Measurements from ENCODE around the gene EPB41L2.
"Not testable (repeated sequence)": the region's sequence is repeated elsewhere in the genome, so short reads cannot be mapped to it uniquely, and the experiment has no call there.

The EPB41L2 gene

DNA sequence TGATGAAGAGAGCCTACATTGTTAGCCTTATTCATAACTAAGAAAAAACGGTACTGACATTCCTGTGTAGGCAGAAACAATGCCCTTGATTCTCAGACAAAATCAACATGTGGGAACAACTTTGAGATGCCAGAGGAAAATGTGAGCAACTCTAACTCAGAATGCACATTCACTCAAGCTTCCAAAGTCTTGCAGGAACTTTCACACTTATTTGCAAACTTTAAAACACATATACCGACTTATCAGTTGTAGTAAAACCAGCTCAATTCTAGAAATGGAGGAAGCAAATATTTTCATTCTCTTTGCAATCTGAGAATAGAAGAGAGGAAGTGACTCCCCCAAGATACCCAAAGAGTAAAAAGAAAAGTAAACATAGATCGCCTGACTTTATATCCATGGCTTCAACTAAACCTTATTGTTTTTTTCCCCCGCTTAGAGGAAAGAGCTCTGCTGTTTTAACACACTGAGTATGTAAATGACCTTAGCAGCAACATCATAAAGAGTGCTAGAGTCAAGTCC lies 117.6 kb downstream of the EPB41L2 start:
- H3K27ac Mint-ChIP-seq = no peak overlapping the region
- H3K4me3 Mint-ChIP-seq = no peak overlapping the region

GRCh38 chr6:130944486-130944885 lies 118.6 kb downstream of the EPB41L2 start:
- no peak for ATAC-seq
- Mint-ChIP-seq H3K27ac (no peak overlapping the region), H3K4me1 (peaks cover 14% of the 10 kb centered on the region), H3K4me3 (no peak overlapping the region), H3K27me3 (no peaks in the 10 kb centered on the region), H3K9me3 (no peaks in the 10 kb centered on the region), H3K36me3 (peaks cover 26% of the 10 kb centered on the region)

More for the DNA sequence above, 117.6 kb downstream of the EPB41L2 start:
- no peaks in the 10 kb centered on the region for H3K27me3 Mint-ChIP-seq
- peaks cover 32% of the 10 kb centered on the region for H3K36me3 Mint-ChIP-seq
- peaks cover 14% of the 10 kb centered on the region for H3K4me1 Mint-ChIP-seq
- no peaks in the 10 kb centered on the region for H3K9me3 Mint-ChIP-seq
- ATAC-seq = no peak

DNA sequence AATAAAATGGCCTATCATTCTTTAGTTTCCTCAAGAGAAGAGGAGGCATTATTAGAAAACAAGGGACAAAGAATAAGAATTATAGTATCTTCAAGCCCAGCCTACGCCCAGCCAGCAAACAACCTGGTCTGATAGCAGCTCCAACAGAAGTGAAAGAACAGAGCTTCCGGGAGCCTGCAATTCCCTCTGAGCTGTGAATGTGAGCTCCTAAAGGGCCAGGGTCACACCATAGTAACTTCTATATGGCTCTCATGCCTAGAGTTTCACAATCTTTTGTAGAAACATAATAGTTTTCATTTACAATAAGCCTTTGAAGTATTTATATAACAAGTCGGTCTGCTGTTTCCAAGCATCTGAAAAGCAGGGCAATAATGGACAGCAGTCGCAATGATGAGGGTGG lies 119.3 kb downstream of the EPB41L2 start:
- H3K4me1 Mint-ChIP-seq = peaks cover 14% of the 10 kb centered on the region
- no peak for ATAC-seq
- peaks cover 22% of the 10 kb centered on the region for H3K36me3 Mint-ChIP-seq
- no peak overlapping the region for H3K4me3 Mint-ChIP-seq
- no peaks in the 10 kb centered on the region for H3K9me3 Mint-ChIP-seq
- no peak overlapping the region for H3K27ac Mint-ChIP-seq
- H3K27me3 Mint-ChIP-seq = no peaks in the 10 kb centered on the region

- not testable (repeated sequence) for H3K27ac Mint-ChIP-seq, H3K9me3 Mint-ChIP-seq, H3K27me3 Mint-ChIP-seq, H3K4me3 Mint-ChIP-seq, ATAC-seq
- Mint-ChIP-seq H3K36me3 (peaks cover 16% of the 10 kb centered on the region), H3K4me1 (peaks cover 14% of the 10 kb centered on the region)
Observed at GRCh38 chr6:130942752-130943151, 120.3 kb downstream of the EPB41L2 start.

GRCh38 chr6:130937942-130938604 lies 125.0 kb downstream of the EPB41L2 start:
- H3K36me3 Mint-ChIP-seq = peaks cover 6% of the 10 kb centered on the region
- H3K9me3 Mint-ChIP-seq = no peaks in the 10 kb centered on the region
- no peaks in the 10 kb centered on the region for H3K4me1 Mint-ChIP-seq
- no peak for ATAC-seq
- H3K4me3 Mint-ChIP-seq = no peak overlapping the region
- no peak overlapping the region for H3K27ac Mint-ChIP-seq
- H3K27me3 Mint-ChIP-seq = no peaks in the 10 kb centered on the region

- no peak for ATAC-seq
- no peaks in the 10 kb centered on the region for H3K27me3 Mint-ChIP-seq
- peaks cover 8% of the 10 kb centered on the region for H3K36me3 Mint-ChIP-seq
- peaks cover 3% of the 10 kb centered on the region for H3K9me3 Mint-ChIP-seq
- no peak overlapping the region for H3K27ac Mint-ChIP-seq
- no peaks in the 10 kb centered on the region for H3K4me1 Mint-ChIP-seq
- no peak overlapping the region for H3K4me3 Mint-ChIP-seq
Observed at GRCh38 chr6:130936933-130937332, 126.1 kb downstream of the EPB41L2 start.

GRCh38 chr6:130935978-130936377 lies 127.1 kb downstream of the EPB41L2 start:
- Mint-ChIP-seq H3K27ac (no peak overlapping the region), H3K4me1 (no peaks in the 10 kb centered on the region), H3K9me3 (peaks cover 3% of the 10 kb centered on the region), H3K36me3 (peaks cover 15% of the 10 kb centered on the region), H3K4me3 (no peak overlapping the region), H3K27me3 (no peaks in the 10 kb centered on the region)
- no peak for ATAC-seq

DNA sequence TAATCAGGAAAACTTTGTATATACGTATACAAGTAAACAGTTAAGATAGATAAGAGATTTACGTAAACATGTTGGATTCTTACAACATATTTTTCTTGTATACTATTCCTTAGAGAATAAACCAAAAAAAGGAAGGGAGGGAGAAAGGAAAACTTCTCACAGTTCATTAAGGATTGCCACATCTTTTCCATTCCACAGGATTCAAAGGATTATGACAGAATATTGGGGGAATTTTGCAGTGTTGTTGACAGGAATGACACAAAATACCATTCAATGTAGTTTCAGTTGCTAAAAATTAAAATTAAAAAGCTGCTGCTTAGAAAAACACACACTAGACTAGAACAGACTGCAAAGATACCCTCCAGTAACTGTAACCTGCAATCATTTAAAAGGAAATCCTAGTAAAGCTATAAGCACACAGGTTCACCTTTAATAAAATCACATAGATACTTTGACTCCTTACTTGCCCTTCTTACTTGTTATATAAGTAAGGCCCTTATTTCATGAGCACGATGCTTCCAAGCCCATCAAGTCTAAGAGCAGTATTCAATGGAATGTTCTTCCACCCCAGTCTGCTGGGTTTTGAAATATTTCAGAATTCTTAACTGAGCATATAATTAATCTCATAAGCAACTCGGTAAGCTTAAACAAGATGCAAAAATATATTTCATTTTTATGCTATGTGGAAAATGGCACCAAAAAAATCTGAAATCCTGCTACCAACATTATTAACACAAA lies 128.0 kb downstream of the EPB41L2 start:
- H3K27ac Mint-ChIP-seq = no peak overlapping the region
- no peak for ATAC-seq
- peaks cover 5% of the 10 kb centered on the region for H3K9me3 Mint-ChIP-seq
- no peak overlapping the region for H3K4me3 Mint-ChIP-seq
- H3K36me3 Mint-ChIP-seq = peaks cover 20% of the 10 kb centered on the region
- no peaks in the 10 kb centered on the region for H3K27me3 Mint-ChIP-seq
- H3K4me1 Mint-ChIP-seq = no peaks in the 10 kb centered on the region

- H3K27me3 Mint-ChIP-seq = no peaks in the 10 kb centered on the region
- peaks cover 20% of the 10 kb centered on the region for H3K36me3 Mint-ChIP-seq
- no peak for ATAC-seq
- no peak overlapping the region for H3K4me3 Mint-ChIP-seq
- peaks cover 5% of the 10 kb centered on the region for H3K9me3 Mint-ChIP-seq
- no peak overlapping the region for H3K27ac Mint-ChIP-seq
- no peaks in the 10 kb centered on the region for H3K4me1 Mint-ChIP-seq
Observed at GRCh38 chr6:130933712-130934200, 129.3 kb downstream of the EPB41L2 start.

GRCh38 chr6:130932921-130933320 lies 130.1 kb downstream of the EPB41L2 start:
- peaks cover 5% of the 10 kb centered on the region for H3K9me3 Mint-ChIP-seq
- H3K4me1 Mint-ChIP-seq = no peaks in the 10 kb centered on the region
- H3K27ac Mint-ChIP-seq = no peak overlapping the region
- H3K36me3 Mint-ChIP-seq = peaks cover 20% of the 10 kb centered on the region
- H3K4me3 Mint-ChIP-seq = no peak overlapping the region
- no peak for ATAC-seq
- no peaks in the 10 kb centered on the region for H3K27me3 Mint-ChIP-seq

- Mint-ChIP-seq H3K4me1 (no peaks in the 10 kb centered on the region), H3K27me3 (no peaks in the 10 kb centered on the region), H3K36me3 (peaks cover 20% of the 10 kb centered on the region), H3K4me3 (no peak overlapping the region), H3K9me3 (peaks cover 5% of the 10 kb centered on the region), H3K27ac (no peak overlapping the region)
- no peak for ATAC-seq
Observed at GRCh38 chr6:130932438-130932837, 130.6 kb downstream of the EPB41L2 start.

DNA sequence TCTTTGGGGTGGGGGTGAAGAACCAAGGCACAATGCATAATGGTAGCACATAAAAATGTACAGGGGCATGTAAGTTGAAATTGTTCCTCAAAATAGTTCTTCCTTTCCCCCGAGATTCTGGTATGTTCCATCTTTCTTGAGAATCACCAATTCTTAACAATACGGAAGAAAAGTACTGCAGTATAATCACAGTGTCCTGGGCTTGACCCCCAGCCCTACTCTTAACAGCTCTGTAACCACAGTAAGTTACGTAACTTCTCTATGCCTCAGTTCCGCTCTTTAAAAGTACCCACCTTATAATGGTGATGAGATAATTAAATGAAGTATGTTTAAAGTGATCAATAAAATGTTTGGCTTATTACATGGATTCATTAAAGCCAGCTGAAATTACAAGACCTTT lies 131.4 kb downstream of the EPB41L2 start:
- Mint-ChIP-seq H3K4me1 (no peaks in the 10 kb centered on the region), H3K4me3 (no peak overlapping the region), H3K27ac (no peak overlapping the region), H3K36me3 (peaks cover 20% of the 10 kb centered on the region), H3K27me3 (no peaks in the 10 kb centered on the region), H3K9me3 (peaks cover 5% of the 10 kb centered on the region)
- no peak for ATAC-seq

GRCh38 chr6:130929036-130929678 lies 133.9 kb downstream of the EPB41L2 start:
- H3K36me3 Mint-ChIP-seq = peaks cover 24% of the 10 kb centered on the region
- peaks cover 5% of the 10 kb centered on the region for H3K9me3 Mint-ChIP-seq
- no peak overlapping the region for H3K4me3 Mint-ChIP-seq
- ATAC-seq = no peak
- H3K27me3 Mint-ChIP-seq = no peaks in the 10 kb centered on the region
- no peak overlapping the region for H3K27ac Mint-ChIP-seq
- H3K4me1 Mint-ChIP-seq = no peaks in the 10 kb centered on the region

GRCh38 chr6:130928158-130928912 lies 134.7 kb downstream of the EPB41L2 start:
- Mint-ChIP-seq H3K4me3 (no peak overlapping the region), H3K4me1 (no peaks in the 10 kb centered on the region), H3K9me3 (peaks cover 5% of the 10 kb centered on the region), H3K27me3 (no peaks in the 10 kb centered on the region), H3K27ac (no peak overlapping the region), H3K36me3 (peaks cover 25% of the 10 kb centered on the region)
- no peak for ATAC-seq

DNA sequence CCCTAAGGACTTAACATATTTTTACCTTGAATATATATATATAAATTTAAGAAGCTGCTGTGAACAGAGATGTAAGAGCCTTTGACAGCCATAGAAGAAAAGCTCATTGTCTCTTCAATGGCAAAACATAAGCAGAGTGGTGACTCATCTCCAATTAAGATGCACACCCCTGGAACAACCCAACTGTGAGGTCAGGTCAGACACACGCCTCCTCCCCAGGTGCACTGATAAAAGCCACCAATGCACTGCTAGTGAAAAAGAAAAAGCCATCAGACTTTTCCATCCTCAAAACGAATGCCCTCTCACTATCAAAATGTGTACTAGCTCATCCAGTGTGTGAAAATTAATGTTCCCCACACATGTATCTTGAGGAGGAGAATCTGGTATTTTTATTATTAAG lies 135.7 kb downstream of the EPB41L2 start:
- Mint-ChIP-seq H3K4me1 (no peaks in the 10 kb centered on the region), H3K27ac (no peak overlapping the region), H3K4me3 (no peak overlapping the region), H3K36me3 (peaks cover 22% of the 10 kb centered on the region), H3K9me3 (peaks cover 3% of the 10 kb centered on the region), H3K27me3 (no peaks in the 10 kb centered on the region)
- ATAC-seq = no peak

All from stimulated activated memory B cell treated with anti-CD40 and anti-IgM and Interleukin-4, amounts not matched to agents 10 μg/mL and 1 μg/mL and 100 μg/mL, for 72 hours (primary cell).